DMS153 (cell line): ENCODE results near the gene CCNI2.

Experiments
- DNase-seq: peaks from one replicate; lab custom pipeline; 2025; lab: John Stamatoyannopoulos, UW

CCNI2 gene

DNA sequence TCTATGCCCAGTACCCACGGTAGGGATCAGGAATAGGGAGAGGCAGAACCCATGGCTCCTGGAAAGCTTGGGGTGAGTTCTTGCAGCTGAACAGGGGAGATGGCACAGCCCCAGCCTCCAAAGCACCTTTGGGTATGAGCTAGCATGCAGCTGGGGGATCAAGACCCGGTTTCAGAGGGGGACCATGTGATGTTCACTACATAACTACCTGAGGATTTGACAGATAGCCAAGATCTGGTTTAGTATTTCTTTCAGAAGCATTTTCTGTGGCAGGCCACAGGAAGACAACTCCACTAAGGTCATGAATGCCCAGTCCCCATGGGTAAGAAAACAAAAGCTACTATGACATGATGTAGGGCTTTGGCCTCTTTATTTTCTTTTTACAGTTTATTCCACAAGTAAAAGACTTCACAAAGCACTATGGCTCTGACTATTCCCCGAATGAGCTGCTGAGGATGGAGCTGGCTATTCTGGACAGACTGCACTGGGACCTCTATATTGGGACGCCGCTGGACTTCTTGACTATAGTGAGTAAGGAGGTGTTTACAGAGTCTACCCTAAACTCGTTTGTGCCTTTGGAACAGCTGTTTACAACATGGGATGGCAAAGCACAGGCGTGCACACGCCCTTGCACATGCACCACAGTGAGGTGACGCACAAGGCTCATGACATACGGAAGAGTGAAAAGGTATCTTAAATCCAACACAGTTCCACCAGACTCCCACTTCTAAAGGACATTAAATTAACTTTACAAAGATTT lies 3.4 kb downstream of the CCNI2 start:
- no peak for DNase-seq

DNA sequence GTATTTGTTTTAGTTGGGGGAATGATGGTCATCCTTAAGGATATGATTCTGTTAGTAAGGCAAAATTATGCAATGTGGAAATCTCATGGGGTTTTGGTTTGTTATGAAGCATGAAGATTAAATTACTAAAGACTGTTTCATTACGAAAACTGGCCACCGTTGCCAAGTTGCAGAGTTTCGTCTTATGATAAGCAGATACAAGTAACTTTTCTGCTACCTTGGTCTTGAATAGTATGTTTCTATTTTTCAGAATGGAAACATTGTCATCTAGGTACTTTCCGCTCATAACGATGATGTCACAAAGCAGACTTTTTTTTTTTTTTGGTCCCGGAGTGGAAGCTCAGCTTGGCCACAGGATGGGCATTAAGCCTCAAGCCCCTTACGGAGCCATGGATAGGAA lies 4.2 kb downstream of the CCNI2 start:
- no peak for DNase-seq

DNA sequence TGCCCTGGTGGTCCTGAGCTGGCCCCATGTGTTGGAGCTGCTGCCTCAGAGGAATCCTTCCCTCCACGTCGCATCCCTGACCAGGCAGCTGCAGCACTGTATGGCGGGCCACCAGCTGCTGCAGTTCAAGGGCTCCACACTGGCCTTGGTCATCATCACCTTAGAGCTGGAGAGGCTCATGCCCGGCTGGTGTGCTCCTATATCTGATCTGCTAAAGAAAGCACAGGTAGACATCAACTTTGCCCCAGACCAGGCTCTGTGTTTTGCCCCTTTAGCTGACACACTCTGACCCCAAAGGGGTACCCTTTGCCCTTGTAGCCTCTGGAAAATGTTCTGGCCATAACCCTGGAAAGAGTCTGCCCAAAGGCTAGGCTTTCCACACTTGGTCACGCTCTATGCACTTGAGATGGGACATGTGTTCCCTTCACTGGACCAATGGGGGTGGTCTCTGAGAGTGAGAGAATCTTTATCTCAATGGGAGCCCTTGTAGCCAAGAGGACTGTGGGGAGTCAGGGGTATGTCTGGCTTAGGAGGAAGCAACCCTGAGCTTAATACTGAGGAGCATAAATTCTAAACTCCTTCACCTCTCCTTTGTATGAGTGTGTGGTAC lies 4.8 kb downstream of the CCNI2 start:
- no peak for DNase-seq

- no peak for DNase-seq
Measured at GRCh38 chr5:132752581-132753125, 5.4 kb downstream of the CCNI2 start.

DNA sequence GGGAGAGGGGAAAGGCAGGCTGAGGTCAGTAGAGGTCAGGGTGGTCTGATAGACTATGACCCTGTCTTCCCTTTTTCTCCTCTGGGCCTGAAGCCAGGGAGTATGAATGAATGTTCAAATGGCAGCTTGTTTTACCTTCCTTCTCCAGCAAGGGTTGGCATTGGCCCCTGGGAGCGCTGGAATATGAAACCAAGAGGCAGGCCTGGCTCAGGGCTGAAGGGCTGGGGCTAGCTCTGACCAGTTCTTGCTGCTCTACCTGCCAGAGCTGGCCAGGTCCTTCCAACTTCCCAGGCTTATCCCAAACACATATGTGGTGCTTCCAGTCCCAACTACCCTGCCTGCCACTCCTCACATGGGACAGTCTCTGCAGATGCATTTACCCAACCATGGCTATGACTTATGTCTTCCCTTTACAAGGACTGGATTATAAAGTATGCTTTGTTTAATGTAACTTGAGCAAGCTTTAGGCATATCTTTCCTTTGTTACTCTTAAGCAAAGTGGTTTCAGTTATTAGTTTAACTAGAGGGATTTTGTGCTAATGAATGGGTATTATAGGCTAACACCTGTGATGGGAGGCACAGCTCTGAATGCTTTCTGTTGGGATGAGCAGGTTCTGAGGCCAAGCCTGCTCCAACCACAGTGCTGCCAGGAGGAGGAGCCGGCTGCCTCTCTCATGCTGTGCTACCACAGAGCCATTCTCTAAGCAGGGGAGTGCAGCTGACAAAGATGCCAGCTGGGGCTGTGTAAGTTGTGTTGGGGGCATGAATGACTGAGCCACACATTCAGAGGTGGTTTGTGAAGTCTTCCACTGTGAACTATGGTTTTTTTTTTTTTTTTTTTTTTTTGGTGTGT lies 6.1 kb downstream of the CCNI2 start:
- DNase-seq, result no peak

GRCh38 chr5:132754111-132754510 lies 6.9 kb downstream of the CCNI2 start:
- no peak for DNase-seq

GRCh38 chr5:132754947-132755346 lies 7.7 kb downstream of the CCNI2 start:
- no peak for DNase-seq

DNA sequence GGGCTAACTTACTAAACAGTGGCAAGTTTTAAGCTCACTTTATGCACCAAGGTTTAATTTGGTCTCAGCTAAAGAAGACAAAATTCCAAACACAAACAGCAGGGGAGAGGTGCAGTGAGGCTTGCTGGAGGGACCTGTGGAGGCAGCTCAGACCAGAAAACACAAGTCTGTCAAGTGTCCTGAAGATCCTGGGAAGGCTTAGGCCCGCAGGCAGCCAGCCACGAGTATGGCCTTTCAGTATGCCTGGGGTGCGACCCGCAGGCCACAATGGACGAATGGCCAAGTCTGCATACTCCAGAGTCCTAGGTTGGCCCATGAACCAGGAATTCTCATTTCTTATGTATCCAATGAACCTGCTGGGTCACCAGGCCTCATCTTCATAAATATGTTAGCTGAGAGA lies 9.3 kb downstream of the CCNI2 start:
- DNase-seq, result no peak

DNA sequence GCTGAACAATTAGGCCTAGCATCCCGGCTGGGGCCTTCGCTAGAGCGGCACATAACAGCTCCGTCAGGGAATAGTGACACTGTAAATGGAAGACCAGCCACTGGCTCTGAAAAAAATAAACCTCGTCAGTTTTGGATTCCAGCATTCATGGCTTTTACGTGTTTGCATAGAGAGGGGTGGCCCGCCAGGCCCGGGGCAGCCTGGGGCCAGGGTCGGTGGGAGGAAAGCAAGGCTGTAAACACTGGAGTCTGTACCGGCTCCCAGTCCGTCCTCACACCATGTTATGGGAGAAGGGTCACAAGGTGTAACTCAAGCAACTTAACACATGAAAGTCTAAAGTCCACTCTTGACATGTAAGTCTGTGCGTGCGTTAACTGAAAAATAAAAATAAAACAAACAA lies 11.2 kb downstream of the CCNI2 start:
- DNase-seq, result no peak

DNA sequence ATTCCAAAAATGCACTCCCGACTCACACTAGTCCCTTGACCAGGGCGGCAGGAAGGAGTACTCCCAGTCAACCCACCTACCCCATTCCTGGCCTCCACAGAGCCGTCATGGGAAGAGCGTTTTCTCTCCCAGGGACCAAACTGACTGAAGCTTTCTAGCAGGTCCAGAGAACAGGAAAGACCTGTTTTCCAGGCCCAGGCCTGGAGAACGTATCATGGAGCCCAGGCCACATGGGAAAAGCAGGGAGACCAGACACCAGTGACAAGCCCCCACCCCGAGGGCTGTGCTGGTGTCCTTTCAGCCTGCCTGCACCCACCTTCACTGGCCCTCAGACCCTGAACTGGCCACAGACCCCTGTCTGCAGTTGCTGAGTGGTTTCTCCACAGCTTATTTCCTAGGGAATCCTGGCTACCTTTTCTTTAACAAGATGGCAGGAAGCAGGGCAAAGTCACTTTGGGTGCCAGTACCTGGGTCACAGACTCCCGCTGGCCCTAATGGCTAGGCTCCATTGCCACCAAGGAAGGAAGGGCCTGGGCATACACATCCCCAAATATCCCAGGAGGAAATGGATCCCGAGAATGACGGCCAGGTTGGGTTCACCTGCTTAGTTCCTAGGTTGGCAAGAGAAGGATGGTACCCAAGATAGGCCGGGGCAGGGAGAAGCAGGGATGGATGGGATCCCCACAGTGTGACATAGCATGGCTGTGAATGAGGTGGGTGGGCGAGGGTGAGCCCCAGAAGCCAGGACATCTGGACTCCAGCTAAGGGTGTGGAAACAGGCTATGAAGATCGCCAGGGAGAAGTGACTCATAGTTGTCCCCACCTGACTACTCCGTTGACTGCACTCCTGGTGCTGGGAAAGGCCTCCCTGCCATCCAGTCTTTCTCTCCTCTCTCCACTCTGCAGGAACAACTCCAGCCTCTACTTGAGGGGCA lies 12.2 kb downstream of the CCNI2 start:
- DNase-seq, result no peak

- no peak for DNase-seq
Measured at GRCh38 chr5:132760049-132760420, 12.8 kb downstream of the CCNI2 start.

- no peak for DNase-seq
Measured at GRCh38 chr5:132760601-132761317, 13.5 kb downstream of the CCNI2 start.

- no peak for DNase-seq
Measured at GRCh38 chr5:132761321-132762240, 14.4 kb downstream of the CCNI2 start.

DNA sequence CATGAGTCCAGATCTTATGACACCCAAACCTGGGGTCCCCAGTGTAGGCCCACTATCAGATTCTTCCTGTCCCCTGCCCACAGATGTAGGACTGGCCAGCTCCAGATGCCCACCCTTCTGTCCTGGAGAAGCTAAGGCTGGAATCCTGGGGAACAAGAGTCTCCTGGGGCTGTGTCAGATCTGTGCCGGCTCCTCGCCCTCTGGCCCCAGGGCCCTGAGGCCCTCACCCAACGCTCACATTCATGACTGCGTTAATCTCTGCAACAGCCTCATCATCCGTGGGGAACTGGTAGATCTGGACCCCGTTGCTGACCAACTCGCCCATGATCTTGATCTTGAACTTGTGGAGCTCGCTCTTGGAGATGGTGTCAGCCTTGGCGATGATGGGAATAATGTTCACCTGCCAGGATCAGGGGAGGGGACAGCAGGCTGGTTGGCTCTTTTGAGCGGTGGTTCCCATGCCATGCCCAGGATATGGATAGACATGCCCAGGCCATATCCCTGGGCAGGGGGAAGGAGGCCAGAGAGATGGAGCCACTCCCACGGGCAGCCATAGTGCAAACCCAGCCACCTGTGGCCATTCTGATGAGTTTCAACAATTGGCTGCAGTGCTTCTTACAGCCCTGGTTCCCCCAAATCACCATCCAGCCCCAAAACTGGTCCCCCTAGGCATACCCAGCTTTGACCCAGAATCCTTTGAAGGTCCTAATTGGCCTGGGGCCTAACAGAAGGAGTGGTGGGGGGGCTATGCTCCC lies 15.2 kb downstream of the CCNI2 start:
- DNase-seq, result no peak

- DNase-seq, result no peak
Measured at GRCh38 chr5:132763181-132764036, 16.2 kb downstream of the CCNI2 start.

- DNase-seq, result no peak
Measured at GRCh38 chr5:132764051-132764450, 16.8 kb downstream of the CCNI2 start.

- DNase-seq, result no peak
Measured at GRCh38 chr5:132764671-132765238, 17.5 kb downstream of the CCNI2 start.
